Neuronal stem cell (in vitro differentiated cells): ENCODE measurements around the gene FADS1.

Experiments
- DNase-seq: peaks from one replicate; pipeline ENCODE4 v3.0.0-alpha.2; 2013; ENCODE audit warnings: low spot score
- H2AFZ ChIP-seq: one replicate; pipeline ENCODE4 v1.6.1; 2013; ENCODE audit warnings: mild to moderate bottlenecking, low read length, inconsistent platforms
- H2AK5ac ChIP-seq: 2 replicates; pipeline ENCODE4 v1.6.1; 2013; ENCODE audit warnings: low read depth, mild to moderate bottlenecking, inconsistent platforms, low read length, moderate library complexity, mixed read lengths
- H2BK120ac ChIP-seq: 2 replicates; pipeline ENCODE4 v1.6.1; 2013; ENCODE audit warnings: low read depth, mild to moderate bottlenecking, inconsistent platforms, low read length, moderate library complexity, mixed read lengths
- H2BK12ac ChIP-seq: one replicate; pipeline ENCODE4 v1.6.1; 2013; ENCODE audit warnings: low read length, inconsistent platforms
- H2BK15ac ChIP-seq: 2 replicates; pipeline ENCODE4 v1.6.1; 2013; ENCODE audit warnings: mild to moderate bottlenecking, low read length, inconsistent platforms, mixed read lengths
- H2BK5ac ChIP-seq: one replicate; pipeline ENCODE4 v1.6.1; 2013; ENCODE audit warnings: inconsistent platforms, mild to moderate bottlenecking, low read length, moderate library complexity
- H3K14ac ChIP-seq: one replicate; pipeline ENCODE4 v1.6.1; 2013; ENCODE audit warnings: low read length, inconsistent platforms
- H3K18ac ChIP-seq: 2 replicates; pipeline ENCODE4 v1.6.1; 2013; ENCODE audit warnings: low read length, inconsistent platforms
- H3K23ac ChIP-seq: 2 replicates; pipeline ENCODE4 v1.6.1; 2013; ENCODE audit warnings: low read depth, mild to moderate bottlenecking, mixed read lengths, low read length, inconsistent platforms; ENCODE audit not compliant: poor library complexity
- H3K27ac ChIP-seq: replicated peaks from 3 replicates; pipeline ENCODE4 v1.5.1; 2013; ENCODE audit warnings: low read length, inconsistent platforms
- H3K27me3 ChIP-seq, 3 experiments: 2 replicates each; pipeline ENCODE4 v1.6.1; 2013; ENCODE audit warnings: low read length in 3 of 3, mild to moderate bottlenecking in 2 of 3, inconsistent platforms in 1 of 3, low read depth in 1 of 3, mixed read lengths in 1 of 3, moderate library complexity in 1 of 3; ENCODE audit not compliant: control insufficient read depth in 3 of 3, insufficient read depth in 3 of 3
- H3K36me3 ChIP-seq, 2 donors: replicated peaks in 1 of 2; 2 replicates each; pipeline ENCODE4 v1.6.1; 2013; ENCODE audit warnings: low read length in 2 of 2; ENCODE audit not compliant: control insufficient read depth in 2 of 2, insufficient read depth in 2 of 2
- H3K4ac ChIP-seq: 2 replicates; pipeline ENCODE4 v1.6.1; 2013; ENCODE audit warnings: inconsistent platforms, mild to moderate bottlenecking, low read length, moderate library complexity
- H3K4me1 ChIP-seq, 2 donors: 1 replicate in 1 of 2; 2 replicates in 1 of 2; pipeline ENCODE4 v1.6.1; 2013; ENCODE audit warnings: low read length in 2 of 2, low read depth in 1 of 2; ENCODE audit not compliant: control insufficient read depth in 2 of 2, insufficient read depth in 1 of 2
- H3K4me2 ChIP-seq: one replicate; pipeline ENCODE4 v1.6.1; 2013; ENCODE audit warnings: mild to moderate bottlenecking, low read length, inconsistent platforms; ENCODE audit not compliant: insufficient read depth, poor library complexity, severe bottlenecking
- H3K4me3 ChIP-seq, 2 donors: 2 replicates each; pipeline ENCODE4 v1.5.1; 2013; ENCODE audit warnings: low read length in 2 of 2, mild to moderate bottlenecking in 2 of 2, inconsistent platforms in 1 of 2, moderate library complexity in 1 of 2
- H3K79me1 ChIP-seq: one replicate; pipeline ENCODE4 v1.6.1; 2013; ENCODE audit warnings: low read depth, mild to moderate bottlenecking, inconsistent platforms, low read length, moderate library complexity
- H3K9ac ChIP-seq: one replicate; pipeline ENCODE4 v1.6.1; 2013; ENCODE audit warnings: mild to moderate bottlenecking, low read depth, low read length, inconsistent platforms; ENCODE audit not compliant: poor library complexity
- H3K9me3 ChIP-seq, 2 donors: replicated peaks in 1 of 2; 2 replicates each; pipeline versions ENCODE3 to v1.6.1; 2013; ENCODE audit warnings: low read length in 2 of 2, mild to moderate bottlenecking in 2 of 2, inconsistent platforms in 1 of 2, low read depth in 1 of 2, mixed read lengths in 1 of 2, moderate library complexity in 1 of 2; ENCODE audit not compliant: control insufficient read depth in 2 of 2, insufficient read depth in 1 of 2
- H4K8ac ChIP-seq: one replicate; pipeline ENCODE4 v1.6.1; 2013; ENCODE audit warnings: low read depth, mild to moderate bottlenecking, inconsistent platforms, low read length, moderate library complexity
- H4K91ac ChIP-seq: one replicate; pipeline ENCODE4 v1.6.1; 2013; ENCODE audit warnings: low read length, low read depth, mild to moderate bottlenecking, inconsistent platforms; ENCODE audit not compliant: poor library complexity
- WGBS, 2 donors: extraction: QIAGEN DNeasy Blood & Tissue Kit; methylation state at CpG; one replicate each; pipeline ENCODE4 v1.1.7; 2013; ENCODE audit warnings: missing lambda C conversion rate in 2 of 2, mixed read lengths in 1 of 2; ENCODE audit not compliant: insufficient read length in 2 of 2, insufficient replicate concordance in 1 of 2; ENCODE audit errors: extremely low coverage in 2 of 2; 5-methylcytosine and 5-hydroxymethylcytosine counted together

The FADS1 gene

DNA sequence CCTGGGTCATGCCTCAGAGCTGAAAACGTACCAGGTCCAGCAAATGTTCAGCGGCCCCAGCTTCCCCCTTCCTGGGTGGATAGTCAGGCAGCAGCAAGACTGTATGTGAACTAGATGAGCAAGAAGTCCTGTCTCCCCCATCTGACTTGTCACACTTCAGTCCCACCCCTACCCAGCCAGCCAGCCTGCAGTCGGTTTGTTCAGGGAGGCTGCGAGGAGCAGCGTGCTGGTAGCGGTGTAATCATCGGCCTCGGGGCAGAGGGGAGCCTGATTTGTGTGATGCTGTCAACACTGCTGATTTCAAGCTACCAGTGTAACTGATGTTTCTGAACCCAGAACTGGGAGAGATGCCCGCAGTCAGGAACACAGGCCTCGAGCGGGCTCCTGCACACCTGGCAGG, 34.0 kb downstream of the FADS1 start:
- WGBS, 2 donors, result no CpG with 5 or more reads among the region's 11 CpGs
- H3K4me2 ChIP-seq, result no peak overlapping the region
- no peak for DNase-seq

DNA sequence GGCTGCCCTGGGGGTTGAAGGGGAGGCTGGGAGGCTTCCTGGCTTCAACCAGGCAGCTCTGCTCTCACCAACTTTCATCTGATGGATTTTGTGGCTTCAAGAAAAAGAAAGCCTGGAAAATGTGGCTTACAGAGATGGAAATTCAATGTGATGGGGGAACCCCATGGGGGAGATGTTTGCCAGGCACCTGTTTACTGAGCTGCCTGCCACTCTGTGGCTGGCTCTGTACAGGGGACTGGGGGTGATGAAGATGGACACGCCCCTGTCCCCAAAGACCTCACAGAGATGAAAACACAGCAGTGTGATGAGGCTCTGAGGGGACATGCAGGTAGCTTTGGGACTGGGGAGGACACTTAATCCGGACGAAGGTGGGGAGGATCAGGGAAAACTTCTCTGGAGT, 34.5 kb downstream of the FADS1 start:
- H2AFZ ChIP-seq, result no peak overlapping the region
- DNase-seq, result no peak
- H3K4me1 ChIP-seq, result no peaks in the 10 kb centered on the region
- no peak overlapping the region for H3K18ac ChIP-seq
- no peak overlapping the region for H3K14ac ChIP-seq
- peaks cover 5% of the 10 kb centered on the region for H3K79me1 ChIP-seq
- no peak overlapping the region for H4K91ac ChIP-seq
- no peak overlapping the region for H3K9ac ChIP-seq
- WGBS, 2 donors, result no CpG with 5 or more reads among the region's 3 CpGs
- no peak overlapping the region for H2BK5ac ChIP-seq
- H3K23ac ChIP-seq, result no peak overlapping the region
- H3K9me3 ChIP-seq, result peaks cover 0 to 2% of the 10 kb centered on the region in 2 donors
- H3K4me2 ChIP-seq, result no peak overlapping the region
- H3K4ac ChIP-seq, result no peak overlapping the region
- no peaks in the 10 kb centered on the region for H3K27me3 ChIP-seq
- H3K27ac ChIP-seq, result no peak overlapping the region
- no peak overlapping the region for H2BK12ac ChIP-seq
- H4K8ac ChIP-seq, result no peak overlapping the region
- no peak overlapping the region for H3K4me3 ChIP-seq
- H2AK5ac ChIP-seq, result no peak overlapping the region
- H2BK15ac ChIP-seq, result no peak overlapping the region
- H3K36me3 ChIP-seq, result peaks cover 26 to 74% of the 10 kb centered on the region in 2 donors
- H2BK120ac ChIP-seq, result no peak overlapping the region

More for the DNA sequence above, 34.0 kb downstream of the FADS1 start:
- Histone ChIP-seq H3K36me3 (peaks cover 32 to 76% of the 10 kb centered on the region in 2 donors), H4K91ac (no peak overlapping the region), H3K18ac (no peak overlapping the region), H3K14ac (no peak overlapping the region), H2AFZ (no peak overlapping the region), H3K4ac (no peak overlapping the region), H2BK12ac (no peak overlapping the region), H3K9me3 (no peaks in the 10 kb centered on the region), H2BK5ac (no peak overlapping the region), H3K79me1 (peaks cover 5% of the 10 kb centered on the region), H3K27me3 (no peaks in the 10 kb centered on the region), H3K23ac (no peak overlapping the region), H3K27ac (no peak overlapping the region), H3K9ac (no peak overlapping the region), H3K4me3 (no peak overlapping the region), H3K4me1 (no peaks in the 10 kb centered on the region), H2AK5ac (no peak overlapping the region), H2BK15ac (no peak overlapping the region), H2BK120ac (no peak overlapping the region), H4K8ac (no peak overlapping the region)

DNA sequence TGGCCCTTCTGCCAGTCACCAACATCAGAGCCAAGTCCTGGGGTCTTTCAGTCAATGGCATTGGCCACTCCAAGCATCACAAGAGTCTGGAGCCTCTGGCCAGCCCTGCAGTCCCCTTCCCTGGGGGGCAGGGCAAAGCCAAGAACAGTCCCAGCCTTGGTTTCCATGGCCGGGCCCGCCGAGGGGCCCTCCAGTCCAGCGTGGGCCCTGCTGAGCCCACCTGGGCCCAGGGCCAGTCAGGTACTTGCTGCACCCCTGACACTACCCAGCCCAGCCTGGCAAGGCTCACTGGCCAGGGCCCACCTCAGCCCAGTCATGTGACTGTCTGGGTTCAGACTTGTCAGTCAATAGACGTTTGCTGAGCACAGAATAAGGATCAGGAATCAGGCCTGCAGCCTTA, 35.2 kb downstream of the FADS1 start:
- H3K36me3 ChIP-seq, result peaks cover 19 to 67% of the 10 kb centered on the region in 2 donors
- H3K4me1 ChIP-seq, result no peaks in the 10 kb centered on the region
- H3K4me2 ChIP-seq, result no peak overlapping the region
- no peak overlapping the region for H2BK12ac ChIP-seq
- H3K27me3 ChIP-seq, result no peaks in the 10 kb centered on the region
- no peak overlapping the region for H3K14ac ChIP-seq
- no CpG with 5 or more reads among the region's 5 CpGs for WGBS, 2 donors
- H3K9me3 ChIP-seq, result peaks cover 0 to 2% of the 10 kb centered on the region in 2 donors
- peaks cover 5% of the 10 kb centered on the region for H3K79me1 ChIP-seq
- no peak overlapping the region for H2AK5ac ChIP-seq
- no peak overlapping the region for H3K27ac ChIP-seq
- no peak overlapping the region for H2BK120ac ChIP-seq
- no peak overlapping the region for H3K4ac ChIP-seq
- DNase-seq, result no peak
- H3K23ac ChIP-seq, result no peak overlapping the region
- no peak overlapping the region for H3K4me3 ChIP-seq
- H2BK5ac ChIP-seq, result no peak overlapping the region
- H3K18ac ChIP-seq, result no peak overlapping the region
- no peak overlapping the region for H4K8ac ChIP-seq
- no peak overlapping the region for H2BK15ac ChIP-seq
- no peak overlapping the region for H2AFZ ChIP-seq
- H3K9ac ChIP-seq, result no peak overlapping the region
- H4K91ac ChIP-seq, result no peak overlapping the region

DNA sequence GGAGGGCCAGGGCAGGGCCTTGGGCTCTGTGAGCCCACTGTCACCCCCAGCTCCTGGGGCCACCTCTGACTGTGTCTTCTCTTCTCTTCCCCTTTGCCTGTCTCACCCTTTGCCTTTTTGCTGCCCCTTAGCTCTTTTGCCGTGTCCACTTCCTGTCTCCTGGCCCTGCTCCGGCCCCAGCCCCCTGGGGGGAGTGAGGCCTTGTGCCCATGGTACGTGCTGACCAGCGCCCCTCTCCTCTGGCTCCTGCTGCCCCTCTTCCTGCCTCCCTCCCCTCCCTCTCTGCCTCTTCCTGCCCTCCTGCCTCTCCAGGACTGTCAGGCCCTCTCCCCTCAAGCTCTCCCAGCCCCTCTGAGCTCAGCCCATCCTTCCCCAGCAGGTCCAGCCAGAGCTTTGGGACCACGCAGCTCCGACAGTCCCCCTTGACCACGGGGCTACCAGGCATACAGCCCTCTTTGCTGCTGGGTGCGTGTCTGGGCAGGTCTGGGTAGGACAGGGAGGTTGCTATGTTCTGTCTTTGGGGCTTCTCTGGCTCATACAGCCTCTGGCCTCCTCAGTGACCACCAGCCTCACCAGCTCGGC, 36.1 kb downstream of the FADS1 start:
- DNase-seq, result no peak
- no peak overlapping the region for H3K4me3 ChIP-seq
- peaks cover 12 to 58% of the 10 kb centered on the region in 2 donors for H3K36me3 ChIP-seq
- no peak overlapping the region for H2BK12ac ChIP-seq
- peak overlapping the region; percentile 41 for H3K18ac ChIP-seq
- peak overlapping the region; percentile 75 for H3K9ac ChIP-seq
- H3K79me1 ChIP-seq, result peaks cover 1% of the 10 kb centered on the region
- peak overlapping the region; percentile 36 for H3K23ac ChIP-seq
- H3K9me3 ChIP-seq, result peaks cover 0 to 2% of the 10 kb centered on the region in 2 donors
- peaks cover 0 to 5% of the 10 kb centered on the region in 2 donors for H3K4me1 ChIP-seq
- H2BK120ac ChIP-seq, result peak overlapping the region; percentile 75
- no peak overlapping the region for H3K4ac ChIP-seq
- no peak overlapping the region for H2AFZ ChIP-seq
- peak overlapping the region; percentile 40 for H2AK5ac ChIP-seq
- H4K8ac ChIP-seq, result no peak overlapping the region
- WGBS, 2 donors, result no CpG with 5 or more reads among the region's 9 CpGs
- no peak overlapping the region for H4K91ac ChIP-seq
- peak overlapping the region; percentile 77 for H3K14ac ChIP-seq
- H2BK5ac ChIP-seq, result peak overlapping the region; percentile 45
- no peak overlapping the region for H3K27ac ChIP-seq
- H3K4me2 ChIP-seq, result no peak overlapping the region
- peak overlapping the region; percentile 40 for H2BK15ac ChIP-seq
- no peaks in the 10 kb centered on the region for H3K27me3 ChIP-seq
